ENCODE results near the gene DNAAF5.

Gene DNAAF5

DNA sequence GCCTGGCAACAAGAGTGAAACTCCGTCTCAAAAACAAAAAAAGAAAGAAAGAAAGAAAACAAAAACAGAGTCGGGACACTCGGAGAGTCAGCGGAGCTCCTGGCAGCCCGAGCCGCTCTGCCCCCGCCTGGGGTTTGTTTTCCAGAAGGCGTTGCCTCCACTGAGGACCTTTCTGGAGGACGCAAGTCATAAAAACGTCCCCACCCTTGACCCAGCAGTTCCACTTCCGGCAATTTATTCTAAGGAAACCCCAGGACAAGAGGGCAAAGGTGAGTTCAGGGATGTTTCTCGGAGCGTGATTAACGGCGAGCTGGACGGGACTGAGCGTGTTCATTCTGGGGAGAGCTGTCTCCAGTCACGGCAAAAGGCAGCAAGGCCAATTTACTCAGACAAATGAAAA is 78.8 kb downstream of the DNAAF5 start:
- no peak for DNase-seq (ENCODE audit: low read depth in 2 of 2)

DNA sequence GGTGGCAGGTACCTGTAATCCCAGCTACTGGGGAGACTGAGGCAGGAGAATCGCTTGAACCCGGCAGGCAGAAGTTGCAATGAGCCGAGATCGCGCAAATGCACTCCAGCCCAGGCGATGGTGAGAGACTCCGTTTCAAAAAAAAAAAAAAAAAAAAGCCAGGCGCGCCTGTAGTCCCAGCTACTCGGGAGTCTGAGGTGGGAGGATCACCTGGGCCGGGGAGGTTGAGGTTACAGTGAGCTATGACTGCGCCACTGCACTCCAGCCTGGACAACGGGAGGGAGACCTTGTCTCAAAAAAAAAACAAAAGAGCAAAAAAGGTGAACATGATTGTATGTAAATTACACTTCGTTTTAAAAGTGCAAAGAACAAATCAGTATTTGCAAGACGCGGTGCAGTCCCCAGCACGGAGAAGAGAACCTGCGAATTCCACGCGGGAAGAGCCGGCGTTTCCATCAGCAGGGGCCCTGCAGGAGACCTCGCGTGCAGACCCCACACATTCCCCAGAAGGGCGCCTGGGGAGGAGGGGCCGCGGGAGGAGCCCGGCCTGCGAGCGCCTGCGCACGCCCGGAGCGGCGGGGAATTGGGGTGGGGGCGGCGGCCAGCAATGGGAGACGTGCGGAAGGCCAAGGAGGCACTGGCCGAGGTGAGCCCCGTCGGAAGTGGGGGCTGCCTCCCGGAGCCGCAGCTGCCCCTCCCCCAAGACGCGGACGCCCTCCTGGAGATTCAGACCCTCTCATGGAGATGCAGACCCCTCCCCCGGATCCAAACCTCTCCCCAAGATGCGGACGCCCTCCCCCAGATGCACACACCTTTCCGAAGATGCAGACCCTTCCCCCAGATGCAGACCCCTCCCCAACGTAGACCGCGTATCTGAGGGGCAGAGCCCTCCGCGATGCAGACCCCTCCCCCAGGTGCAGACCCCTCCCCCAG is 89.1 kb downstream of the DNAAF5 start:
- DNase-seq (ENCODE audit: low read depth in 2 of 2) = no peak

DNA sequence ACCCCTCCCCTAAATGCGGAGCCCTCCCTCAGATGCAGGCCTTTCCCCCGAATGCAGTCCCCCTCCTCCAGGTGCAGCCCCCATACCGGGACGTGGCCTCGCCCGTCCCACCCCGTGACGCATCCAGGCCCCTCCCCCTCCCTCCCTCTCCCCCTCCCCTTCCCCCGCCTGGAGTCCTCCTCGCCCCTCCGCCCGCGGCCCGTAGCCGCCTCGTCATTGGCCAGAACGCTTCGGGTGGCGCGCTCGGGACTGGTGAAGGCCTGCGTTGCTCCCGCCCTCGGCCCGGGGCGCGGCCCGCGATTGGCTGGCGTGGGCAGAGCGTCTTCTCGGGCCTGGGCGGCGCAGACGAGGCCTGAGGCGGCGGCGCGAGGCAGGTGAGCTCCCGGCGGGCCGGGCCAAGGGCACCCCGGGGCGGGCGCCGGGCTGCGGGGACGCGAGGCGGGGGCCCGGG is 89.8 kb downstream of the DNAAF5 start:
- DNase-seq (ENCODE audit: low read depth in 2 of 2) = peak; percentile 89 to 95

DNA sequence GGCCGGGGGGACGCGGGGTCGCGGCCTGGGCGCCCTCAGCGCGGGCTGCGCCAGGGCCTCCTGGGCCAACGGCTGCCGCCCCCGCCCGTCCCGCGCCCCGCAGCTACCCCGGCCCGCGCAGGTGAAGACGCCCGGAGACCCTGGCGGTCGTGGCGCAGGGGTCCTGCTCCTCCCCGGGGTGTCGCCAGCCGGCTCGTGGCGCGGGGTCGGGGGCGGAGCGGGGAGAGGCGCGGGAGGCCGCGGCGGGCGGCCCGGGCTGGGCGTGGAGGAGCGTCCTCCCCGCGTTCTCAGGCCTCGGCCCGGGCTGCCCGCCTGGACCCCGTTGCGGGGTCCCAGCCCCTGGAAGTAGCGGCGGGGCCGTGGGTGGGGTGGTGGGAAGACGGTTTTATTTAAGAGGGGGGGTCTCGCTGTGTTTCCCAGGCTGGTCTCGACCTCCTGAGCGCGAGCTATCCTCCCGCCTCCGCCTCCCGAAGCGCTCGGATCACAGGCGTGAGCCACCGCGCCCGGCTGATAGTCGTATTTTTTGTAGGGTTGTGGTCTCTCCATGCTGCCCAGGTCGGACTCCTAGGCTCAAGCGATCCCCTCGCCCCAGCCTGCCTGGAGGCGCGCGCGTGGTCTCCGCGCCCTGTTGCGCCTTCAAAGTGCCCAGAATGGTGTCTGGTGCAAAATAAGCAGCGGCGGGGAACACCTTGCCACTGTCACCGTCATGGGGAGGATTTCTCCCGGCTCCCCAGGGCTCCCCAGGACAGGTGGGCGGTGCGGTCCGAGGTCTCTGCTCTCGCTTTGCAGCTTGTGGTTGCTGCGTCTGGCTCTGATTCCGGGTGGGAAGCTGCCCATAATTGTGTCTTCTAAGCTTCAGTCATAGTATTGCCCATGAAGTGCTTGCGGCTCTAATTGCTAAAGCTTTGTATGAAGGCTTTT is 90.5 kb downstream of the DNAAF5 start:
- DNase-seq (ENCODE audit: low read depth in 2 of 2) = peak in 1 of 2 experiments; percentile 42

DNA sequence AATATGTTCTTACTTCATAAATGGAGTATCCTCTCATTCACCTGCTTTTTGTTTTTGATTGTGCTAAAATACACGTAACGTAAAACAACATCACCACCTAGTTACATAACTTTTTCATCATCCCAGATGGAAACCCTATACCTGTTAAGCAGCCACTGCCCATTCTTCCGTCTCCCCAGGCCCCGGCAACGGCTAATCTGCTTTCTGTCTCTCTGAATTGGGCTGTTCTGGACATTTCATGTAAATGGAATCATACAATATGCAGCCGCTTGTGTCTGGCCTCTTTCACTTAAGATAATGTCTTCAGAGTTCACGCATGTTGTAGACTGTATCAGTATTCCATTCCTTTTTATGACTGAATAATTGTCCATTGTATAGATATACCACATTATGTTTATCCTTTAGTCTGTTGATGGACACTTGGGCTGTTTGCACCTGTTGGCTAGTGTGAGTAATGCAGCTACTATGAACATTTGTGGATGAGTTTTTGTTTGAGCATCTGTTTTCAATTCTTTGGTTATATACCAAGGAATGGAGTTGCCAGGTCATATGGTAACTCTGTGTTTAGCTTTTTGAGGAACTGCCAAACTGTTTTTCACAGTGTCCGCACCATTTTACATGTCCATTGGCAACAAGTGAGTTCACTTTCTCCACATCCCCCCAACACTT is 91.7 kb downstream of the DNAAF5 start:
- no peak for DNase-seq (ENCODE audit: low read depth in 2 of 2)

DNA sequence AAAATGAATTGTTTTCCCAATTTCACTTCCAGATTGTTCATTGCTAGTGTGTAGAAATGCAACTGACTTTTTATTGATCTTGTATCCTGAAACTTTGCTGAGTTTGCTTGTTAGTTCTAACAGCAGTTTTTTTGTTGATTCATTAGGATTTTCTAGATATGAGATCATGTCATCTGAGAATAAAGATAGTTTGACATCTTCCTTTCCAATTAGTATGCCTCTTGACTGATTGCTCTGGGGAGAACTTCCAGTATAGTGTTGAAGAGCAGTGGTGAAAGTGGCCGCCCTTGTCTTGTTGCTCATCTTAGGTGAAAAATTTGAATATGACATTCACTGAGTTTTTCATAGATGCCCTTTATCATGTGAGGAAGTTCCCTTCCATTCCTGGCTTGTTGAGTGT is 93.8 kb downstream of the DNAAF5 start:
- no peak for DNase-seq (ENCODE audit: low read depth in 2 of 2)

DNA sequence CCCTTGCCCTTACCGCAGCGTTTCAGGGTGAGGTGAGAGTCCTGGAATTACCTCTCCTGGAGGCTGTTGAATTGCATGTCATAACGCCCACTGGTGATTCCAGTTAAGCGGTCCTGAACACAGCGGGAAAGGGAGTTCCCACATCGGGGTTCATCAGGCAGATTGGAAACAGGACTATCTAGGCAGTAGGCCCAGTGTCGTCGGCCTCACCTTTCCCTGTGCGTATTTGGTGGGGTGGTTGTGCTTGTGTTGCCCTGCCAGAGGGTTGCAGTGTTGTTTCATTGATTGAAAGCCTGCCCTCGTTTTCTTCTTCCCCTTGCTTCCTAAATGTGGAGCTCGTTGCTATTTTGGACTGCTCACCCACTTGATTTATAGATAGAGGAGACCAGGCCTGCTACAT is 95.2 kb downstream of the DNAAF5 start:
- no peak for DNase-seq (ENCODE audit: low read depth in 2 of 2)

DNA sequence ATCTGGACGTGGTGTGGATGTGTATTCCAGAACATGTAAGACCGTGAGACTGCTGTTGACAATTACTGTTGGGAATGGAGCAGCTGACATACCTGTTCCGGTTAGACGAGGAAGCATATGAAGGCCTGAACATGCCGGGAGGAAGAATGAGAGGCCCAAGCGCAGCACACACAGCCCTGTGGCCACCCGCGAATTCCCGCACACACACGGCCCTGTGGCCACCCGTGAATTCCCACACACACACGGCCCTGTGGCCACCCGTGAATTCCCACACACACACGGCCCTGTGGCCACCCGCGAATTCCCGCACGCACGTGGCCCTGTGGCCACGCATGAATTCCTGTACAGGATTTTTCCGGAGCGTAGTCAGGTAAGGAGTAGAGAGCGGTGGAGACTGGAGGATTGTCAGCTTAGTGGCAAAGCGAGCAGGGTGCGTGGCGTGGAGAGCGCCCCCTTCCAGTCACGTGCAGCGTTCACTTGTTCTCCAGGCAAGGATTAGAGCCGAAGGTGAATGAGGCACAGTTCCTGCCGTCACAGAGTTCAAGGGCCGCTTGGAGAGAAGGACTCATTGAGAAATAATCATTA is 96.3 kb downstream of the DNAAF5 start:
- DNase-seq (ENCODE audit: low read depth in 2 of 2) = no peak

DNA sequence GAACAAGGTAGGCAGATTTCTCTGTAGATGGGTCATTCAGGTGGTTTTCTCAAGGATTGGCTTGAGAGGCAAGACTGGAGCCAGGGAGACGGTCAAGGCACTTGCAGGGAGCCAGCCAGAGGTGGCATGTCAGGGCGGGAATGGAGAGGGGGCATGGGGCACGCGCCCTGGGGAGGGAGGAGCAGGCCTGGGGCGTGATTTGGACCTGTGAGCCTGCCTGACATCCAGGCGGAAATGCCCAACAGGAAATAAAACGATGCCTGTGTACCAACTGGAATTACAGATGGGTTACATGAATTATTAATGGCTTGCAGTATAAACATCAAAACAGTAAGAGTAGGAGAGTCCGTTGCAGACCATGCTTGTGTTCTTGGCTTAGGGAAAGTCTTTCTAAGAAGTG is 97.2 kb downstream of the DNAAF5 start:
- no peak for DNase-seq (ENCODE audit: low read depth in 2 of 2)

DNA sequence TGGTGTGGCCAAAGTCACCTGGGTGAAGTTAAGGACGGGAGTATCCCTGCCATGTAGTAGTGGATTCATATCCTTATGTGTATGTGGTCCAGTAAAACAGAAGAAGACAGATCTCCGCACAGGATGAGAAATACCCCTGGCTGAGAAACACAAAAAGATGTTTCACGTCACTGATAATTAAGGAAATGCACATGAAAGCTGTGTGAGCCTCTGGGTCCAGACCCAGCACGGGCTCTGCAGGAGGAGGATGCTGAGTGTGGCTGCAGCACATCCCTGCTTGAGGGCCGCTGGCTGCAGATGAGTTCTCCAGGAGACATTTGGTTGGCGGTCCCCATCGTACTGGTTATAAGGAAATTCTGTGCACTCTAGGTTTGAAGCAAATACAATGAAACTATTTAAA is 97.6 kb downstream of the DNAAF5 start:
- DNase-seq (ENCODE audit: low read depth in 2 of 2) = no peak

DNA sequence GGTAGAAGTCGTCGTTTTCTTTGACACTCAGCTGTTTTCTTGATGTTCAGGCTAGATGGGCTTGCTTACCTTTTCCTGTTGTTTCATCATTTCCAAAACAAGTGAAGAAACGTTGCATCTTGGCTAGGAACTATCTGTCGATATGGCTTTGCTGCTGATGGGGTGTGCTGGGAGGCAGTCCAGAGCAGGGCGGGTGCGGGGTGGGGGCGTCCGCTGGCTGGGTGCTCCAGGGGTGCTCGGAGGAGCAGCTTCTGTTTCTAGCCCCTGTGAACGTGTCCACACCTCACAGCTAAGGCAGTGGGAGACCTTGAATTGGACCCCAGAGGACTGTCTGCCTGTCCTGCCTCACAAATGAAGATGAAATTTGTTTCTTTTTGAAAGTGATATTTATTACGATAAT is 98.2 kb downstream of the DNAAF5 start:
- no peak for DNase-seq (ENCODE audit: low read depth in 2 of 2)

DNA sequence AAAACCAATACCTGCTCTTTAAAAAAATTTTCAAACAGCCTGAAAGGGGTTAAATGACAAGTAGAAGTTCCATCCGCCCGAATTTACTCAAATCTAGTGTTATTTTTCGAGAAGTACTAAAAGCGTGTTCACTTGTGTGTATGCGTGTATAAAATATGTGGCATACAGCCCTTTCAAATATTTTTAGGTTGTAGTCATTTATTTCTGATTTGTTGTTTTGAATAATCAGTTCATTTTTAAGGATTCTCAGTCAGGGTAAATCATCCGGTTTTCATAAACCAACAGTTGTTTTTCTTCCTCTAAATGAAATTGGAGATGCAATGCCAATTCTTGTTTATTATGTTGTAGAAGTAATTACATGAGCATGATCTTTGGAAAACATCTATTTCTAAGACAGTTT is 98.9 kb downstream of the DNAAF5 start:
- no peak for DNase-seq (ENCODE audit: low read depth in 2 of 2)

DNA sequence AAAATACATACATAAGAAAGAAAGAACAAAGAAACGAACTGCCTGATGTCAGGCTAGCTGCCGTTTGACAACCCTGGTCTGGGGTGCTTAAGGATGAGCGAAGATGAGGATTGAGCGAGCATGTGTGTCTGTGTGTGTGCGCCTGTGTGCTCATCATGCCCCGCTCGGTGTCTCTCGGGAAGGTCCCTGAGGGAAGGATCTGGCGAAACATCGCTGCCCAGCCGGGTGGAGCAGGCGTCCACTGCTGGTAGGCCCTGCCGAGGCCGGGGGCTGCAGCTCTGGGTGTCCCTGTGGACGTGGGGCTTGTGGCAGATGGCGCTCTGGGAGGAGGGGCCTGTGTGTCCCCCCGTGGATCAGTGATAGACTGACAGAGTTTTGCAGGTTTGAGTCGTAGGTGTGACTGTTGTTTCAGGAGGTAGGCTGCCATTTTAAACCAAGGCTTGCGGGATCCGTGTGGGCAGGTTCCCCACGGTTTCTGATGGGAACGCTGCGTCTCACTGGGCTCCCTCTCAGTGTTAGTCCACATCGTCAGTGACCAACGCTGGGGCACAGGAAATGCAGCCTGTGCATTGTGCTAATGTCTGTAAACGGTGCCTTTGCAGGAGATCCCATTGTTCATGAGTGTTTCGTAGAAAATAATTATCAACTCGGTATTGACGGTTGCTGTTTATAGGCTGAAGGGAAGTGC is 99.9 kb downstream of the DNAAF5 start:
- DNase-seq (ENCODE audit: low read depth in 2 of 2) = no peak

DNA sequence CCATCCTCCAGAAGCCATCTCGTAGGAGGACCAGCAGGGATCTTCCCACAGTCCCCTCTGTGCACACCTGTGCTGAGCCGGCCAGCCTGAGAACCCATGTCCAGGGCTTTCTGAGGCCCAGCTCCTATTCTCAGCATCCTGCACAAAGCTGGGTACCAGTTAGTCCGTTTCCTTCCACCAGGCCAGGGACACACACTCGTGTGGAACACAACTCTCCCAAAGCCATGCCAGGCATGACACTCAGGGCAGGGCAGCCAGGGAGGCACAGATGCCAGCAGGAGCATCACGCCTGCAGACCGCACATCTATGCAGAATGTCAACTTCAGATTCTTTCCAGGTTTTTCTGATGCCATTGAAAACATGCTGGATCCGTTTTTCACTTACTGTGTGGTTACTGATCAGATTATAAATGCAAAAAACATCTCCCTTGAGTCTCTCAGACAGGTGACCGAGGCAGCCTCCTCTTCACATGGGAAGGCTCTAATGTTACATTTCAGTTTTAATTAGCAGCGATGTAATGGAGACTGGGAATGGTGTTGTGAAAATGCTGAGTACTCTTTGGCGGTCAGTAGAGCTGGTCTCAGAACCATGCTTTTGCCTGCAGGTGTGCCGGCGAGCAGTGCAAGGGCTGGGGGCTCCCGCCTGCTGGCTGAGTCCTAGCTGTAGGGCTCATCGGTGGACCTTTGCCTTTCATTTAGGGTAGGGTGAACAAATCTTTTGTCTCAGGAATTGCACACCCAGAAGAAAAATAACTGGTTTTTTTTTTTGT is 102.5 kb downstream of the DNAAF5 start:
- no peak for DNase-seq (ENCODE audit: low read depth in 2 of 2)

DNA sequence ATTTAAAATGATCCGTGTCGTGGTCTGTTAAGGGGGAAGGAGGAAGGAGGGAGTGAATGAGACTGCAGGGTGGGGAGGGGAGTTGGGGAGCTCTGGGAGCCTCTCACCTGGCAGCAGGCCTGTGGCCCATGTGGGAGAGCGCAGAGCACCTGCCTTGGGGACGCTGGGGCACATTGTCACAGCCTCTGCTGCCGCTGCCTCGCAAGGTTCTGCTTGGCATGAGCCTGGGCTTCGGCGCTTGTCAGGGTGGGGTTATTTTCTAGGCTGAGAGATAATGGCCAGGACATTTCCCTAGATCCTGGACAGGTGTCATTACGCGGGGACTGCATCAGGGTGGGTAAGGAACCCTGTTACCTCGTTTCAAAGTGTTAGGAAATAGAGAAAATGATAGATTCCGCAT is 103.6 kb downstream of the DNAAF5 start:
- no peak for DNase-seq (ENCODE audit: low read depth in 2 of 2)

DNA sequence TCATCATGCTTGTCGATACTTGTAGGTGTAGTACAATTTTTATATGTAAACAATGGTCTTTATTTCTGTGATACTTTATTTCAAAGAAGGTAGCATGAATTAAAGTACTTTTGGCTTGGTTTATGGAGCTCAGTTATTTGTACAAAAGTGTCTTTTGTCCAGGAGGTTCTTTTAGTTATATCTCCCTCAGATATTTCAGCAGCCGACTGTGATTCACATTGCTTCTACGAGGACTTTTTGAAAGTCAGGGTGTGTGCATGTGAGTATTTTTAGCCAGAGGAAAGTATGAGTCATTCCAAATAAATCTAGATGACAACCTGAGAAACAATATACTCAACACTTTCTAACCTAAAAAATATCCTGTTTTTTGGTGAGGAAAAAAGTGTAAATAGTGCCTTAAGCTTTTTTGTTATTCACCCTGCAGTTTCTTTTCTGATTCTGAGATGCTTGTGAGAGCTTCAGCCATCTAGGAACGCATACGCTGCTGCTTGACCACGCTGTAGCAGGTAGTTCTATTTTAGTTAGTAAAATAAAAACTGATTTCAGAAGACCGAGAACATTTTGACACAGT is 105.2 kb downstream of the DNAAF5 start:
- no peak for DNase-seq (ENCODE audit: low read depth in 2 of 2)

DNA sequence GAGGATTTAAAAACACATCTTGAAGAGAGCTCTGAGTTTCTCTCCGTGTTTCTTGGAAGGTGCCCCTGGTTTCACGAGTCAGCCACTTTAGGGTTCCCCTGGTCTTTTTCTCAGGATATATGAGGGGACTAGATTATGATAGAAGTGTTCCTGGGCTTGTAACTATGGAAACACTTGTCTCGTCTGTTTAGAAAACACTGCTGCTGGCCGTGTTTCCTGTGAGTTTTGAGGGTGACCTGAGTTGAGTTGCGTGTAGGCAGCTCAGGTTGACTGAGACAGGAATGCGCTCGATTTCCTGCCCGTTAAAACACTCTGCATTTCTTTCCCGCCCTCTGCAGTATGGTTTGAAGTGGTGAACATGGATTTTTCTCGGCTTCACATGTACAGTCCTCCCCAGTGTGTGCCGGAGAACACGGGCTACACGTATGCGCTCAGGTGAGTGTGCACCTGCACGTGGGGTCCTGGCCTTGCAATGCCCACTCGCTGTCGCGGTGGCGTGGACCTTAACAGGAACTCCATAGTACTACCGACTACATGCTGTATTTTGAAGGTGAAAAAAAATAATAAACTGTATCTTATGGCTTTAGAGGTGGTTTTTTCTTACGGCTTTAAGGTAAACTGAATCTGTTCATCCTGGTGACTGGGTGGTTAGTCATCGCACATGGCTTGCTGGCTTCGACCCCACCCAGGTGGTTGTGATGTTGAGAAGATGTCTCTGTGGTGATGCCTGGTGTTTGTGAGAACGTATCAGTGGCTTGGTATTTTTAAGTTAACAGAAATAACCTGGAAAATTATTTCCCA is 105.9 kb downstream of the DNAAF5 start, which contains the start of gene SUN1:
TSS of gene SUN1 (plus strand) at position 310 of the 801 bp plus-strand sequence. CDS start at position 359, 49 bp downstream.
- DNase-seq (ENCODE audit: low read depth in 2 of 2) = peak; percentile 52 to 55

DNA sequence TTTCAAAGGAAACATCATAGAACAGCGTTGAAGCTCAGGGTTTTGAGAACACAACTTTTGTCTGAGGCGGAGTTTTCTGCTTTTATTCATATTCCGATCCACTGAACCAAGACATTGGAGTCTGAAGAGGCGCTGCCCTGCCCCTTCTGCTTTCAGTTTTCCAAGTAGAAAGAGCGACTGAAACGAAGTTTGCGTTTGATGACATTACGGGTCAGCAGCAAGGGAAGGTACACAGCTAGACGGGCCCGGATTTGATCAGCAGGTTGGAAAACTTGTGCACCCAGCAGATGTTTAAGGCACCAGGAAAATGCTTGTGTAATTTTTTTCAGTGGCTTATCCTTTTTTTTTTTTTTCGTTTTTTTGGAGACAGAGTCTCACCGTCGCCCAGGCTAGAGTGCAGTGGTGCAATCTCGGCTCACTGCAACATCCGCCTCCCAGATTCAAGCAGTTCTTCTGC is 106.5 kb downstream of the DNAAF5 start:
- no peak for DNase-seq (ENCODE audit: low read depth in 2 of 2)

Measured in stimulated activated CD4-positive, alpha-beta T cell treated with anti-CD3 and anti-CD28 coated beads, Interleukin-12 subunit alpha, Interleukin-12 subunit beta, amount 100 ng/mL, for 24 hours (primary cell).